GM12873 (cell line): ENCODE data around the gene CLPTM1L.

ENCODE experiments used
- TF ChIP-seq, protein P1 (sequence below): IDR thresholded peaks from 2 replicates; pipeline ENCODE4 v1.5.1; 2012; ENCODE audit warnings: low read depth, mild to moderate bottlenecking, moderate library complexity, low read length, control low read depth; ENCODE audit not compliant: insufficient read depth; ENCODE audit errors: missing control alignments

The CLPTM1L gene

DNA sequence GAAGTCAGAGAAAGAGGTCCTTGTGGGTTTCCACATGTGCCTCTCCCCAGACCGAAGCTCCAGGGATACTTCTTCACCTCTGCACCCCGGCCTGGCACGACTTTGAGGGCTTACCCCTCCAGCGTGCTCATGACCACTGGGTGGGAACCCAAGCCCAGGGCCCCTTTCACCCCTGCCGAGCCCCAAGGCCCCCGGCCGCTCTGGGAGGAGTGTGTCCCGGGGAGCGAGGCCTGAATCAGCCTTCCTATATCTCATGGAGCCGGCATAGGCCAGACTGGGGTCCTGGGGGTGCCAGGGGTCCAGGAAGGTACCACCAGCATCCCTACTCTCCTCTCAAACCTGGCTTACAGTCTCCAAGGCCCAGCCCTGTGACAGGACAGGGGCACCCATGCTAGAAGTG, 67.1 kb downstream of the CLPTM1L start:
- TF ChIP-seq, protein P1, sequence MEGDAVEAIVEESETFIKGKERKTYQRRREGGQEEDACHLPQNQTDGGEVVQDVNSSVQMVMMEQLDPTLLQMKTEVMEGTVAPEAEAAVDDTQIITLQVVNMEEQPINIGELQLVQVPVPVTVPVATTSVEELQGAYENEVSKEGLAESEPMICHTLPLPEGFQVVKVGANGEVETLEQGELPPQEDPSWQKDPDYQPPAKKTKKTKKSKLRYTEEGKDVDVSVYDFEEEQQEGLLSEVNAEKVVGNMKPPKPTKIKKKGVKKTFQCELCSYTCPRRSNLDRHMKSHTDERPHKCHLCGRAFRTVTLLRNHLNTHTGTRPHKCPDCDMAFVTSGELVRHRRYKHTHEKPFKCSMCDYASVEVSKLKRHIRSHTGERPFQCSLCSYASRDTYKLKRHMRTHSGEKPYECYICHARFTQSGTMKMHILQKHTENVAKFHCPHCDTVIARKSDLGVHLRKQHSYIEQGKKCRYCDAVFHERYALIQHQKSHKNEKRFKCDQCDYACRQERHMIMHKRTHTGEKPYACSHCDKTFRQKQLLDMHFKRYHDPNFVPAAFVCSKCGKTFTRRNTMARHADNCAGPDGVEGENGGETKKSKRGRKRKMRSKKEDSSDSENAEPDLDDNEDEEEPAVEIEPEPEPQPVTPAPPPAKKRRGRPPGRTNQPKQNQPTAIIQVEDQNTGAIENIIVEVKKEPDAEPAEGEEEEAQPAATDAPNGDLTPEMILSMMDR, result no peak

DNA sequence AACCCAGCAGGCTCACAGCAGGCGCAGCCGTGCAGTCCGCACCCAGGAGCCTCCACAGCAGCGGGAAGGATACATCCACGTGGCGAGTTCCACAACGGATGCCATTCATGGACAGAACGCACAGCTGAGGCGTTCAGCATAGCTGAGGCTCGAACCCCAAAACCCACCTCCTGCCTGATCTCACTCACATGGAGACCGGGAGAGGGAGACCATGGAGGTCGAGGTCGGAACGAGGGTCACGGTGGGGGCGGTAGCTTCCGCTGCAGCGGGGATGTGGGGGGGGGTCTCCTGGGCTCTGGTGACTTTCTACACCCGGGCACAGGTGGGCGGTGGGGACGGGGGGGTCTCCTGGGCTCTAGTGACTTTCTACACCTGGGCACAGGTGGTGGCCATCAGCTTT, 67.6 kb downstream of the CLPTM1L start:
- TF ChIP-seq, protein P1, result no peak

DNA sequence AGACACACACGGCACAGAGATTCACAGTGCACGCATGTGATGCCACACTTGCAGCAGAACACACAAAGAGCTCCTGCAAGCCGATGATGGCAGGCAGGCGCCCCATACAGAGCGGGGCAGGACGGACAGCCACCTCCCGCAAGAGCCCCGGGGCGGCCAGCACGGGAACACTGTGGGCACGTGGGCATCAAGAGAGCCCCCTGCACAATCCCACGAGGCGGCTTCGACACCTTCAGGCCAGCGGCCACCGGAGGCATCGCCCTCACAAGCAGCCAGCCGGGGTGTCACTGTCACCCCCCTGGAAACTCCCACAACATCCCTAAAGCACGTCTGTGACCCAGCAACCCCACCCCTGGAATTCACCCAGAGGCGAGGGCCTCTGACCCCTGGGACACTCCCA, 68.0 kb downstream of the CLPTM1L start:
- TF ChIP-seq, protein P1, result no peak

DNA sequence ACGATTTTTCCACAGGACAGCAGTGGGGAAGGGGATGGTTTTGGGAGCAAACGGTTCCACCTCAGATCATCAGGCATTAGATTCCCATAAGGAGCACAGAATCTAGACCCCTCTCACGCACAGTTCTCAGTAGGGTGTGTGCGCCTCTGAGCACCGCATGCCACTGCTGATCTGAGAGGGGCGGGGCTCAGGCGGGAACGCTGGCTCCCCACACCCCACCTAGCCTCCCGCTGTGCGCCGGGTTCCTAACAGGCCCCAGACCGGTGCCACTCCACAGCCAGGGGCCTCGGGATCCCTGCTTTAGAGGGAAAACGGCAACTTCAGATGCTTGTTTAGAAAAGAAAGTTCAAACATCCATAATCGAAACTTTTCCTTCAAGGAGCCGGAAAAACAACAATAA, 70.4 kb downstream of the CLPTM1L start:
- TF ChIP-seq, protein P1, result no peak

DNA sequence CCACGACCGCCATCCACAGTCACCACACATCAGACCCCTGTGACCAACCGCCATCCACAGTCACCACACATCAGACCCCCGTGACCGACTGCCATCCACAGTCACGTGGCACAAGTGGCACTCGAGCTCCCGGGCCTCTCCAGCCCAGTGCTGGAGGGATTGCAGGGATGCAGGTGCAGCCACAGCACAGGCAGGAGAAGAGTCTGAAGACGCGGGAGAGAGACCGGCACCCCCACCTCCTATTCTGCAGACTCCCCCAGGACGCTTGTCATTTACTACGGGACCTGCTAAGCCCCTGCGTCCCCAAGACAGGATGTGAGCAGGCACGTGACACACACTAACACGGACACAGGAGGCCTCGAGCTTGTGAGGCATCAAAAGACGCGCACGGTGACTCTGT, 71.2 kb downstream of the CLPTM1L start:
- TF ChIP-seq, protein P1, result no peak

DNA sequence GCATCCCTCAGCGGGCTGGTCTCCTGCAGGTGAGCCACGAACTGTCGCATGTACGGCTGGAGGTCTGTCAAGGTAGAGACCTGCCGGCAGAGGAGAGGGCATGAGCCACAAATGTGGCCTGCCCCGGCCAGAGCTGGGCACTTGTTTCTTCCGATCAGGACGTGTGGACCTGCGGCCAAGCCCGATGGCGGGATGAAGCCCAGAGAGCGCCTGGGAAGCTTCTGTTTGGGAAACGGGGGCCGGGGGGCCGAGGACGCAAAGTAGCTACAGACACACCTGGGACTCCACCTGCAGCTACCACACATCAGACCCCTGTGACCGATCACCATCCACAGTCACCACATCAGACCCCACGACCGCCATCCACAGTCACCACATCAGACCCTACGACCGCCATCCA, 72.7 kb downstream of the CLPTM1L start:
- TF ChIP-seq, protein P1, result no peak

DNA sequence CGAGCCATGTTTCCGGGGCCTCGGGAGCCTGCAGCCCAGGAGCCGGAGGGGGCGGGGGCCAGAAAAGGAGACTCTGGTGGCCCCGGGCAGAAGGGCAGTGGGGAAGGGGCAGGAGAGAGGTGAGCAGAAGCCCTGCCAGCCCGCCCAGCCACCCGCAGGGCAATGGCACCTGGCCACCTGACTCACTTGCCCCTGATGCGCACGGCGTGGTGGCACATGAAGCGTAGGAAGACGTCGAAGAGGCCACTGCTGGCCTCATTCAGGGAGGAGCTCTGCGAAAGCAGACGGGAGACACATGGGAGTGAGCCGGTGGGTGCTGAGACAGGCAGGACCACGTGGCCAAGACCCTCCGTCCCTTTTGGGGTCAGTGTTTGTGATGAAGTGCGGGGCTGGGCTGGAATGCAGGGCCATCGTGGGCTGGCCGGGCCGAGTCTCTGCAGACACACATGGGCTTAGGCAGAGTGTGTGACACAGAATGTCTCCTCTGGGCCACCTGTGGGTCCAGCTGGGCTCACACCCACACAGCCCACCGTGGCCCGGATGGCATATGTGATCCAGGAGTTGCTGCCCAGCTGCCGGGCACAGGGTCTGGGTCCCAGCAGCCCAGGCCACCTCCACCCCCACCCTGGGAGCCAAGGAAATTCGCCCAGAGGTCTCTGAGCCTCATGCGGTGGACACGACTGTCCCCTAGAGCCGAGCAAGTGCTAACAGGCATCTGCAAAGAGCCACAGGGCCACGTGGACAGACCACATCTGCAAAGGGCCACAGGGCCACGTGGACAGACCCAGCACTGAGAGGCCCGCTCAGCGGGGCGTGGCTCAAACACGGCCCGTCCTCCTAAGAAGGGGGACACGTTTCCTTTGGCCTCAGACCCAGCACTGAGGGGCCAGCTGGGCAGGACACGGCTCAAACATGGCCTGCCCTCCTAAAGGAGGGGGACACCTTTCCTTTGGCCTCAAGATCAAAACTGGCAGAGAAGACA, 73.7 kb downstream of the CLPTM1L start:
- TF ChIP-seq, protein P1, result no peak
